Lung (tissue), 12 donors: ENCODE measurements around the gene CLDN8. TPM values are rescaled to one million over a fixed set of nuclear protein-coding genes. Genes with fewer than 3 reads are reported as not detected.

ENCODE experiments used
- ATAC-seq: fragments of 200-7000 bp; cut with Tn5 transposase; one replicate; pipeline ENCODE4 v1.9.1; 2020; ENCODE audit warnings: moderate number of reproducible peaks; ENCODE audit not compliant: insufficient read depth, low FRiP score
- DNase-seq, 3 donors: peaks; one replicate each; pipeline ENCODE4 v3.0.0-alpha.2; 2013 to 2017
- H3K27ac ChIP-seq, 2 donors: one replicate each; pipeline ENCODE4 v1.5.1; 2013; ENCODE audit warnings: mild to moderate bottlenecking in 2 of 2, moderate library complexity in 2 of 2, control low read depth in 1 of 2, inconsistent platforms in 1 of 2, low read depth in 1 of 2, low read length in 1 of 2
- H3K27me3 ChIP-seq, 3 donors: one replicate each; pipeline ENCODE4 v1.5.1; 2013; ENCODE audit warnings: low read length in 2 of 3; ENCODE audit not compliant: control insufficient read depth in 3 of 3, insufficient read depth in 3 of 3
- H3K36me3 ChIP-seq, 4 donors: one replicate each; pipeline ENCODE4 v1.5.1; 2013; ENCODE audit warnings: low read length in 4 of 4, mild to moderate bottlenecking in 1 of 4, moderate library complexity in 1 of 4; ENCODE audit not compliant: control insufficient read depth in 4 of 4, insufficient read depth in 4 of 4
- H3K4me1 ChIP-seq, 5 donors: one replicate each; pipeline ENCODE4 v1.5.1; 2013; ENCODE audit warnings: low read length in 5 of 5, mild to moderate bottlenecking in 2 of 5, moderate library complexity in 1 of 5; ENCODE audit not compliant: control insufficient read depth in 5 of 5, insufficient read depth in 5 of 5
- H3K4me3 ChIP-seq: one replicate; pipeline ENCODE4 v1.5.1; 2013; ENCODE audit warnings: mild to moderate bottlenecking, control low read depth, moderate library complexity
- H3K9ac ChIP-seq, 2 donors: one replicate each; pipeline ENCODE4 v1.5.1; 2013; ENCODE audit warnings: low read length in 2 of 2, control low read depth in 1 of 2; ENCODE audit not compliant: insufficient read depth in 1 of 2
- H3K9me3 ChIP-seq, 4 donors: one replicate each; pipeline ENCODE4 v1.5.1; 2013; ENCODE audit warnings: low read length in 3 of 4, mild to moderate bottlenecking in 1 of 4, moderate library complexity in 1 of 4; ENCODE audit not compliant: control insufficient read depth in 4 of 4, insufficient read depth in 3 of 4
- CTCF ChIP-seq: IDR thresholded peaks from 2 replicates; pipeline ENCODE4 v1.5.1; 2012; ENCODE audit warnings: mild to moderate bottlenecking; ENCODE audit errors: control extremely low read depth, extremely low read depth
- WGBS, 2 donors: extraction: QIAGEN DNeasy Blood & Tissue Kit; methylation state at CpG; one replicate each; pipeline ENCODE4 v1.1.7; 2013; 5-methylcytosine and 5-hydroxymethylcytosine counted together
- polyA plus RNA-seq, 2 donors: library from polyadenylated mRNA; stranded (reverse); fragments of 200-250 nt; gene quantifications; one replicate each; pipeline ENCODE4 v1.2.1, GENCODE V29; 2013
- total RNA-seq, 2 donors: library from RNA; depleted of rRNA in 1 of 2; stranded (reverse); fragments of >200 nt in 1 of 2; gene quantifications; one replicate each; pipeline ENCODE4 v1.2.1, GENCODE V29; 2014 to 2021
- donor health status: control.
- donor health status: control.
- donor health status: Bipolar disorder and iron deficiency.
- donor health status: healthy.
- donor health status: DM: yes; HTN: yes; CAD: no.

CLDN8 gene
- total and polyA plus RNA-seq, 4 donors, result 1.1 to 3.1 (median 1.8) TPM

- WGBS, 2 donors, result 97% methylated on average over 1 of the region's 1 CpG
Observed at GRCh38 chr21:30232011-30232410, 16.1 kb upstream of the CLDN8 start.

GRCh38 chr21:30227633-30228404 lies 11.9 kb upstream of the CLDN8 start:
- Histone ChIP-seq H3K4me1 (peaks cover 0 to 7% (median 0%) of the 10 kb centered on the region in 5 donors), H3K9ac (no peak overlapping the region), H3K4me3 (no peak overlapping the region), H3K36me3 (no peaks in the 10 kb centered on the region), H3K27me3 (no peaks in the 10 kb centered on the region), H3K9me3 (no peaks in the 10 kb centered on the region), H3K27ac (no peak overlapping the region)
- WGBS, 2 donors, result 38 to 62% methylated on average over 3 of the region's 3 CpGs
- ATAC-seq (peak; percentile 73), DNase-seq (peak in 1 of 3 donors; percentile 30)
- no peak for TF ChIP-seq CTCF

More at GRCh38 chr21:30232011-30232410, 16.1 kb upstream of the CLDN8 start:
- no peak for TF ChIP-seq CTCF
- DNase-seq, result no peak
- ATAC-seq, result no peak
- Histone ChIP-seq H3K27me3 (no peaks in the 10 kb centered on the region), H3K4me1 (peaks cover 0 to 2% (median 0%) of the 10 kb centered on the region in 5 donors), H3K9me3 (no peaks in the 10 kb centered on the region), H3K36me3 (no peaks in the 10 kb centered on the region), H3K9ac (no peak overlapping the region), H3K4me3 (no peak overlapping the region), H3K27ac (no peak overlapping the region)

- DNase-seq (no peak), ATAC-seq (no peak)
- peaks cover 0 to 7% (median 0%) of the 10 kb centered on the region in 5 donors for H3K4me1 ChIP-seq
- no peaks in the 10 kb centered on the region for H3K36me3 ChIP-seq
- TF ChIP-seq CTCF, result no peak
- H3K9me3 ChIP-seq, result no peaks in the 10 kb centered on the region
- H3K9ac ChIP-seq, result no peak overlapping the region
- H3K4me3 ChIP-seq, result no peak overlapping the region
- no peaks in the 10 kb centered on the region for H3K27me3 ChIP-seq
- WGBS, 2 donors, result 68 to 83% methylated on average over 1 of the region's 1 CpG
- H3K27ac ChIP-seq, result no peak overlapping the region
Observed at GRCh38 chr21:30227128-30227527, 11.2 kb upstream of the CLDN8 start.
